HG02938 (cell line): ENCODE results near the gene UBTD1.

Experiments used
- ATAC-seq: cut with Tn5 transposase; IDR thresholded peaks from one replicate; pipeline ENCODE4 v1.9.1; 2021; ENCODE audit warnings: mild to moderate bottlenecking, moderate library complexity; ENCODE audit not compliant: unreplicated experiment

The UBTD1 gene

GRCh38 chr10:97607095-97607636, 108.4 kb downstream of the UBTD1 start:
- ATAC-seq: no peak

- no peak for ATAC-seq
Measured at GRCh38 chr10:97608991-97609561, 110.4 kb downstream of the UBTD1 start.

GRCh38 chr10:97611473-97611872, 112.7 kb downstream of the UBTD1 start:
- no peak for ATAC-seq

- no peak for ATAC-seq
Measured at GRCh38 chr10:97612386-97612785, 113.7 kb downstream of the UBTD1 start.

GRCh38 chr10:97618285-97618684, 119.6 kb downstream of the UBTD1 start:
- ATAC-seq: no peak

GRCh38 chr10:97618733-97619132, 120.0 kb downstream of the UBTD1 start:
- no peak for ATAC-seq
